ENCODE data around the gene ZNF680. TPM values are rescaled to one million over a fixed set of nuclear protein-coding genes. Genes with fewer than 3 reads are reported as not detected.

Gene ZNF680
- total RNA-seq, 1 donor from 2014 or later = 7.1 TPM

DNA sequence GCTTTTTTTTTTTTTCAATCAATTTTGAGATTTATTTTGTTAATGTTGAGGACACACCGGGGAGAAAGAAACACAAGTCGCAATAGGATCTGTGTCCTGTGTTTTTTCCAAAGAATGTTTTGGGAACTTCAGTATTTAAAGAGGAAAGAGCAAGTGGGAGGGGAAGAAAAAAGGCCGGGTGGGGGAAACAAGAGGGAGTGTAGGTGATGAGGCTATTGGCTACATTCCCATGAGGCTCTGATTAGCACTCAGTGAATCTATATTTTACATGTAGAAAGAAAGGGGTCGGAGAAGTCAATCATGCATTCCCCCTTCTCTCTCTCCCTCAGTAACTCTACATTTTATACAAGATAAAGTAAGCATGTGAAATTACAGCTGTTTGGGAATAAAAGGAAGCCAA, 4.1 kb downstream of the ZNF680 start:
- H3K4me3 Mint-ChIP-seq (ENCODE audit: unreplicated experiment) = no peak overlapping the region
- Histone ChIP-seq H3K27me3 (ENCODE audit: insufficient read depth, low read length) (no peaks in the 10 kb centered on the region), H2AFZ (ENCODE audit: low read depth, low read length) (peak overlapping the region; percentile 32), H3K4me3 (ENCODE audit: insufficient read depth, low read depth, low read length) (no peak overlapping the region), H3K27ac (ENCODE audit: low read depth, low read length) (peak overlapping the region; percentile 61), H4K20me1 (ENCODE audit: insufficient read depth, low read length) (no peaks in the 10 kb centered on the region), H3K79me2 (ENCODE audit: insufficient read depth, low read length) (peaks cover 68% of the 10 kb centered on the region), H3K36me3 (ENCODE audit: insufficient read depth, low read length) (no peaks in the 10 kb centered on the region), H3K4me1 (ENCODE audit: insufficient read depth, low read length) (peaks cover 12% of the 10 kb centered on the region), H3K4me2 (ENCODE audit: low read length) (peak overlapping the region; percentile 69), H3K9me3 (ENCODE audit: insufficient read depth, low read depth, low read length) (no peaks in the 10 kb centered on the region), H3K9ac (ENCODE audit: low read length) (peak overlapping the region; percentile 73)
- peak overlapping the region; percentile 48 for H3K27ac Mint-ChIP-seq (ENCODE audit: unreplicated experiment)
- H3K36me3 Mint-ChIP-seq (ENCODE audit: low read depth, unreplicated experiment) = peaks cover 14% of the 10 kb centered on the region
- peaks cover 10% of the 10 kb centered on the region for H3K4me1 Mint-ChIP-seq (ENCODE audit: low read depth, unreplicated experiment)
- FAIRE-seq (no peak), DNase-seq (ENCODE audit: low read depth) (peak; percentile 26)
- H3K9me3 Mint-ChIP-seq (ENCODE audit: unreplicated experiment) = peaks cover 2% of the 10 kb centered on the region
- H3K27me3 Mint-ChIP-seq (ENCODE audit: low read depth, unreplicated experiment) = no peaks in the 10 kb centered on the region
- no peak for TF ChIP-seq EZH2 (IDR thresholded peaks at IDR 0.05; ENCODE audit: insufficient read depth, low read length)
- TF ChIP-seq, protein P1, sequence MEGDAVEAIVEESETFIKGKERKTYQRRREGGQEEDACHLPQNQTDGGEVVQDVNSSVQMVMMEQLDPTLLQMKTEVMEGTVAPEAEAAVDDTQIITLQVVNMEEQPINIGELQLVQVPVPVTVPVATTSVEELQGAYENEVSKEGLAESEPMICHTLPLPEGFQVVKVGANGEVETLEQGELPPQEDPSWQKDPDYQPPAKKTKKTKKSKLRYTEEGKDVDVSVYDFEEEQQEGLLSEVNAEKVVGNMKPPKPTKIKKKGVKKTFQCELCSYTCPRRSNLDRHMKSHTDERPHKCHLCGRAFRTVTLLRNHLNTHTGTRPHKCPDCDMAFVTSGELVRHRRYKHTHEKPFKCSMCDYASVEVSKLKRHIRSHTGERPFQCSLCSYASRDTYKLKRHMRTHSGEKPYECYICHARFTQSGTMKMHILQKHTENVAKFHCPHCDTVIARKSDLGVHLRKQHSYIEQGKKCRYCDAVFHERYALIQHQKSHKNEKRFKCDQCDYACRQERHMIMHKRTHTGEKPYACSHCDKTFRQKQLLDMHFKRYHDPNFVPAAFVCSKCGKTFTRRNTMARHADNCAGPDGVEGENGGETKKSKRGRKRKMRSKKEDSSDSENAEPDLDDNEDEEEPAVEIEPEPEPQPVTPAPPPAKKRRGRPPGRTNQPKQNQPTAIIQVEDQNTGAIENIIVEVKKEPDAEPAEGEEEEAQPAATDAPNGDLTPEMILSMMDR (IDR thresholded peaks at IDR 0.05; ENCODE audit: insufficient read depth, low read depth, low read length) = no peak

DNA sequence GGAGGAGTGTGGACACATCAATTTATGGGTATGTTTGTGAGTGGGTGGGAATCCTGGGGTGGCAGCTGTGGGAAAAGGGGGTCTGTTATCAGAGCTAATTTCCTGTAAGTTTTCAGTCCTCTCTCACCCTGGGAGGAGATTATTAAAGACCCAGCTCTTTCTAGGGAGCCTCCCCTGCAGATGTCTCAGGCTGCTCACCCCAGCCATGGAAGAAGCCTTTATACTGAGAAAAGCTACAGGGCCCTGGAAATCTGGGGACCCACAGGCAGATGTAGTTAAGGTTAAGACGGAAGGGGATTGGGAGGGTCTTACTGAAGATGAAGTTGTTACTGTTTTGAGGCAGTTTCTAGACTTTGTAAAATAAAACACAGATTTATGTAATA, 4.6 kb downstream of the ZNF680 start:
- Mint-ChIP-seq H3K4me1 (ENCODE audit: low read depth, unreplicated experiment) (peaks cover 10% of the 10 kb centered on the region), H3K27ac (ENCODE audit: unreplicated experiment) (peak overlapping the region; percentile 48), H3K36me3 (ENCODE audit: low read depth, unreplicated experiment) (peaks cover 14% of the 10 kb centered on the region), H3K27me3 (ENCODE audit: low read depth, unreplicated experiment) (no peaks in the 10 kb centered on the region), H3K9me3 (ENCODE audit: unreplicated experiment) (peaks cover 5% of the 10 kb centered on the region), H3K4me3 (ENCODE audit: unreplicated experiment) (no peak overlapping the region)
- Histone ChIP-seq H2AFZ (ENCODE audit: low read depth, low read length) (no peak overlapping the region), H4K20me1 (ENCODE audit: insufficient read depth, low read length) (no peaks in the 10 kb centered on the region), H3K4me2 (ENCODE audit: low read length) (no peak overlapping the region), H3K4me1 (ENCODE audit: insufficient read depth, low read length) (peaks cover 9% of the 10 kb centered on the region), H3K9ac (ENCODE audit: low read length) (no peak overlapping the region), H3K79me2 (ENCODE audit: insufficient read depth, low read length) (peaks cover 71% of the 10 kb centered on the region), H3K9me3 (ENCODE audit: insufficient read depth, low read depth, low read length) (no peaks in the 10 kb centered on the region), H3K27ac (ENCODE audit: low read depth, low read length) (peak overlapping the region; percentile 61), H3K36me3 (ENCODE audit: insufficient read depth, low read length) (no peaks in the 10 kb centered on the region), H3K27me3 (ENCODE audit: insufficient read depth, low read length) (no peaks in the 10 kb centered on the region), H3K4me3 (ENCODE audit: insufficient read depth, low read depth, low read length) (no peak overlapping the region)
- TF ChIP-seq EZH2 (IDR thresholded peaks at IDR 0.05; ENCODE audit: insufficient read depth, low read length) = no peak
- TF ChIP-seq, protein P1 (IDR thresholded peaks at IDR 0.05; ENCODE audit: insufficient read depth, low read depth, low read length) = no peak
- DNase-seq (ENCODE audit: low read depth) (peak; percentile 15), FAIRE-seq (no peak)

DNA sequence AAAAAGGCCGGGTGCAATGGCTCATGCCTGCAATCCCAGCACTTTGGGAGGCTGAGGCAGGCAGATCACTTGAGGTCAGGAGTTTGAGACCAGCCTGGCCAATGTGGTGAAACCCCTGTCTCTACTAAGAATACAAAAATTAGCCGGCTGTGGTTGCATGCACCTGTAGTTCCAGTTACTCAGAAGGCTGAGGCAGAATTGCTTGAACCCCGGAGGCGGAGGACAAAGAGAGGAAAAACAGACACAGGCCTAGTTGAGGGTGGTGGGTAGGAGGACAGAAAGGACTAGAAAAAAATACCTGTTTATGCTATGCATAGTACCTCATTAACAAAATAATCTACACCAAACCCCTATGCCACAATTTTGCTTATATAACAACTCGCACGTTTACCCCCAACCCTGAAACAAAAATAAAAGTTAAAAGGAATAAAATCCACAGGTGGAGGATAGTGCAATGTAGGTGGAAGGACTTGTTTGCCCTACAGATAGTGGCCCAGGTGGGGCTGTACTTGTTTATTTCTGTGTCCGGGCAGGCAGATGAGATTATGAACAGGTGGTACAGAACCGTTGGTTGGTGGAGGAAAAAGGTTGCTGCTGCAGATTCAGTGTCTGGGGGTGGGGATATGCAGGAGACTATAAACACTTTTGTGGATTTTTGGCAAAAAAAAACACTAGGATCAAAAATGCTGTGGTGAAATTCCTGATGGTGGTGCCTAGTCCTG, 5.1 kb downstream of the ZNF680 start:
- Mint-ChIP-seq H3K9me3 (ENCODE audit: unreplicated experiment) (peaks cover 6% of the 10 kb centered on the region), H3K27ac (ENCODE audit: unreplicated experiment) (peak overlapping the region; percentile 48), H3K4me1 (ENCODE audit: low read depth, unreplicated experiment) (peaks cover 10% of the 10 kb centered on the region), H3K36me3 (ENCODE audit: low read depth, unreplicated experiment) (peaks cover 14% of the 10 kb centered on the region), H3K4me3 (ENCODE audit: unreplicated experiment) (no peak overlapping the region), H3K27me3 (ENCODE audit: low read depth, unreplicated experiment) (no peaks in the 10 kb centered on the region)
- H3K27me3 ChIP-seq (ENCODE audit: insufficient read depth, low read length) = no peaks in the 10 kb centered on the region
- DNase-seq (ENCODE audit: low read depth) = no peak
- no peak overlapping the region for H2AFZ ChIP-seq (ENCODE audit: low read depth, low read length)
- H3K27ac ChIP-seq (ENCODE audit: low read depth, low read length) = no peak overlapping the region
- H3K36me3 ChIP-seq (ENCODE audit: insufficient read depth, low read length) = no peaks in the 10 kb centered on the region
- H4K20me1 ChIP-seq (ENCODE audit: insufficient read depth, low read length) = no peaks in the 10 kb centered on the region
- peaks cover 9% of the 10 kb centered on the region for H3K4me1 ChIP-seq (ENCODE audit: insufficient read depth, low read length)
- FAIRE-seq = no peak
- no peak overlapping the region for H3K4me2 ChIP-seq (ENCODE audit: low read length)
- TF ChIP-seq, protein P1 (IDR thresholded peaks at IDR 0.05; ENCODE audit: insufficient read depth, low read depth, low read length) = no peak
- H3K9ac ChIP-seq (ENCODE audit: low read length) = no peak overlapping the region
- H3K79me2 ChIP-seq (ENCODE audit: insufficient read depth, low read length) = peaks cover 76% of the 10 kb centered on the region
- H3K4me3 ChIP-seq (ENCODE audit: insufficient read depth, low read depth, low read length) = no peak overlapping the region
- H3K9me3 ChIP-seq (ENCODE audit: insufficient read depth, low read depth, low read length) = no peaks in the 10 kb centered on the region

Measured in astrocyte (in vitro differentiated cells and primary cell).